Ureter (tissue), 1 donor: Measurements from ENCODE around the gene METTL16. TPM values are rescaled to one million over a fixed set of nuclear protein-coding genes. Genes with fewer than 3 reads are reported as not detected.
"Not testable (repeated sequence)": the region's sequence is repeated elsewhere in the genome, so short reads cannot be mapped to it uniquely, and the experiment has no call there.

Experiments
- DNase-seq: peaks from one replicate; pipeline ENCODE4 v3.0.0-alpha.2; 2020; ENCODE audit warnings: low spot score
- total RNA-seq: library from RNA; stranded (reverse); gene quantifications from one replicate; pipeline ENCODE4 v1.2.4, GENCODE V29; 2023
- donor health status: DM: yes; HTN: yes; CAD: no.

The METTL16 gene
- total RNA-seq, 1 donor from 2014 or later = 52.2 TPM

DNA sequence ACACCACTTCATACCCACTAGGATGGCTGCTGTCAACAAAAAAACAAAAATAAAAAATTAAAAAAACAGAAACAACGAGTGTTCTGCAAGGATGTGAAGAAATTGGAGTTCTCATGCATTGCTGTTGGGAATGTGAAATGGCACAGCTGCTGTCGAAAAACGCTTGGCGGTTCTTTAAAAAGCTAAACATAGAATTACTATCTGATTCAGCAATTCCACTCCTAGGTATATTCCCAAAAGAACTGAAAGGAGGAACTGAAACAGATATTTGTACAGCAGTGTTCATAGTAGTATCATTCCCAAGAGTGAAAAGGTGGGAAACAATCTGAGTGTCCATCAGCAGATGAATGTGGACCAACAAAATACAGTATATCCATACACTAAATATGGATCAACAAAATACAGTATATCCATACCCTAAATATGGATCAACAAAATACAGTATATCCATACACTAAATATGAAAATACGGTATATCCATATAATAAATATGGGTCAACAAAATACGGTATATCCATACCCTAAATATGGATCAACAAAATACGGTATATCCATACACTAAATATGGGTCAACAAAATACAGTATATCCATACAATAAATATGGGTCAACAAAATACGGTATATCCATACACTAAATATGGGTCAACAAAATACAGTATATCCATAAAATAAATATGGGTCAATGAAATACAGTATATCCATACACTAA, 8.7 kb downstream of the METTL16 start:
- no peak for DNase-seq

DNA sequence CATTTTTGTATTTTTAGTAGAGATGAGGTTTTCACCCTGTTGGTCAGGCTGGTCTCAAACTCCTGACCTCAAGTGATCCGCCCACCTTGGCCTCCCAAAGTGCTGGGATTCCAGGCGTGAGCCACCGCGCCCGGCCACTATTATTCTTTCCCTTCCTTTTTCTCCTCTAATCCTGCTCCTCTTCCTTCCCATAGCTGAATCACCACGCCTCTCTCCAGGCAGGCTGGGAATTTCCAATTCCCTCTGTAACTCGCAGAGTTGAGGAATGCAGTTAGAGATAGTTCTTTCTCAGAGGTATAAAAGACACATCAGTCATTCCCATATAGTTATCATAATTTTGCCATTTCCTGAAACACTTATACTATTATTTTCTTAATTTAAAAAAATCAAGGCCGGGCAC, 11.2 kb downstream of the METTL16 start:
- no peak for DNase-seq

DNA sequence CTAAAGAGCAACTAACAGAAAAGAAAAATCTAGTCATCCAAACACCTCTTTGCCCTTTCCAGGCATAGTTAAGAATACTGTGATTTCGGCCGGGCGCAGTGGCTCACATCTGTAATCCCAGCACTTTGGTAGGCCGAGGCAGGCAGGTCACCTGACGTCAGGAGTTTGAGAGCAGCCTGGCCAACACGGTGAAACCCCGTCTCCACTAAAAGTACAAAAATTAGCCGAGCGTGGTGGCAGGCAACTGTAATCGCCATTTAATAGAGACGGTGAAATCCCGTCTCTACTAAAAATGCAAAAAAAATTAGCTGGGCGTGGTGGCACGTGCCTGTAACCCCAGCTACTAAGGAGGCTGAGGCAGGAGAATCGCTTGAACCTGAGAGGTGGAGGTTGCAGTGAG, 22.4 kb downstream of the METTL16 start:
- DNase-seq = not testable (repeated sequence)

DNA sequence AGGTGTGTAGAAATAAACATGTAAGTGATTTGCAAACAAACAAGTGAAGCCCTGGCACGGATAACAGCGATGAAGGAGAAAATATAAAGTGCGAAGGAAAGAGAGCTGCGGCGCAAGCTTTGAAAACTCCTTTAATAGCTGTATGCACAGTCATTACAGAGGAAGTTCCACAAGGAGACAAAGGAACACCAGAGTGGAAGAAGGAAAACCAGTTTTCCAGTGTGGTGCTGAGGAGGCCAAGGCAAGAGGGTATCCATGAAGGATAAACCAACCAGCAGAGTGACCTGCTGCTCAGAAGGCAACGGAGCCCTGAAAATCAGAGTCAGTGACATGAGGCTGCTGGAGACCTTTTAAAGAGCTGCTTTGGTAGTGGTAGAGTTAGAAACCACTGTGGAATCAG, 24.4 kb downstream of the METTL16 start:
- no peak for DNase-seq

DNA sequence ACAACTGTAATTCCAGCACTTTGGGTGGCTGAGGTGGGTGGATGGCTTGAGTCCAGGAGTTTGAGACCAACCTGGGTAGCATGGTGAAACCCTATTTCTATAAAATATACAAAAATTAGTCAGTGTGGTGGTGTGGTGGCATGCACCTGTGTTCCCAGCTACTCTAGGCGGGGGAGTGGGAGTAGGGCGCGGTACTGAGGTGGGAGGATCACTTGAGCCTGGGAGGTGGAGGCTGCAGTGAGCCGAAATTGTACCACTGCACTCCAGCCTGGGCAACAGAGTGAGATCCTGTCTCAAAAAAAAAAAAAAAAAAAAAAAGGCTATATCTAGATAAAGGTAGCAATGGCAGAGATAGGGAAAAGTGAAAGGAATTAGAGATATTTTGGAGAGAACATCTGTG, 25.0 kb downstream of the METTL16 start:
- DNase-seq = not testable (repeated sequence)

DNA sequence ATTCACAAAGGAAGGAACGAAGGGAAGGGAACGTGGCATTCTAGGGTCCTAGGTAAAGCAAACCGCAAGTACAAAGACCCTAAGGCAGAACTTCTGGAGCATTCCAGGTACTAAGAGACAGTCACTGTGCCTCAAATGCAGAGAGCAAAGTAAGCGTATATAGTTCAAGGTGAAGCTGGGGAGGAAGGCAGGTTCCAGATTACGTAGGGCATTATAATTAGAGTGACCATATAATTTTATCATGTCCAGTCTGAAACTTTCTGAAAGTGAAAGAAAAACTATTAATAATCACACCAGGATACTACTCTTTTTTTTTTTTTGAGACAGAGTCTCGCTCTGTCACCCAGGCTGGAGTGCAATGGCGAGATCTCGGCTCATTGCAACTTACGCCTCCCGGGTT, 25.7 kb downstream of the METTL16 start:
- DNase-seq = no peak

DNA sequence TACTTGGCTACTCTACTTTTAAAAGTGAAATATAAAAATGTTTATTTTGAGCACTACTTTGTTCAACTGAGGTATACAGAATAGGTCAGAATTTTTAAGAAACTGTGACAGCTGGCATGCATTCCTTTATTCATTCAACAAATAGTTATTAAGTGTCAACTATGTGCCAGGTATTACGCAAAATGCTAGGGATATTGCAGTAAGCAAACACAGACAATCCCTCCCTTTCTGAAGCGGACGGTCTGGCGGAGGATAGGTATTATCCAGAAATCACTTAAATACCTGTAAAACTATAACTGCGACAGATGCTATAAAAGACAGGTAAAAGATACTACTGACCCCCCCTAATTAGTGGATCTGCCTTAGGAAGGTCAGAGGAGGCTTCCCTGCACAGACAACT, 26.1 kb downstream of the METTL16 start:
- no peak for DNase-seq

DNA sequence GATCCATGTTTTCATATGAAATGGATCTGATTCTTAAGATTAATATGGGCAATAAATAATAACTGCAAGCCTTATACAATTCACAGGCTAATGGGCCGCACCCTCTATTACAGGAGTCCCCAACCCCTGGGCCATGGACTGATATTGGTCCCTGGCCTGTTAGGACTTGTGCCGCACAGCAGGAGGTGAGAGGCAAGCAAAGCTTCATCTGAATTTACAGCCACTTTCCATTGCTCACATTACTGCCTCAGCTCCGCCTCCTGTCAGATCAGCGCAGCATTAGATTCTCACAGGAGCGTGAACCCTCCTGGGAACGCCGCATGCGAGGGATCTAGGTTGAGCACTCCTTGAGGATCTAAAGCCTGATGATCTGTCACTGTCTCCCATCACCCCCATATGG, 26.8 kb downstream of the METTL16 start:
- DNase-seq = peak; percentile 49

DNA sequence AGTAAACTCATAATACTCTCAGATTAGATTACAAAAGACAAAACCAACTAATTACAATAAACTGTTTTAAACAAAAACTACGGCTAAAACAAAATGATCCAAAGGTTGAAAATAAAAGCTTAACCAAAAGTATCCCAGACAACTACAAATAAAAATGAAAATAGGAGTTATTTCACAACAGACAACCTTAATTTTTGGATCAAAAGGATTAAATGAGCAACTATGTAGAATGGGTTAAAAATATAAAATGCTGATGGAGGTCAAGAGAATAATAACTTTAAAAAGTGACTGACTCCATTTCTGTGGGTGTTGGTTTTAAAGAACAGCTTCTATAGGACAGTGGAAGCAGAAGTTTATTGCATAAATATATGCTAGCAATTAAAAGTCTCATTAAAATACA, 28.6 kb downstream of the METTL16 start:
- DNase-seq = no peak

DNA sequence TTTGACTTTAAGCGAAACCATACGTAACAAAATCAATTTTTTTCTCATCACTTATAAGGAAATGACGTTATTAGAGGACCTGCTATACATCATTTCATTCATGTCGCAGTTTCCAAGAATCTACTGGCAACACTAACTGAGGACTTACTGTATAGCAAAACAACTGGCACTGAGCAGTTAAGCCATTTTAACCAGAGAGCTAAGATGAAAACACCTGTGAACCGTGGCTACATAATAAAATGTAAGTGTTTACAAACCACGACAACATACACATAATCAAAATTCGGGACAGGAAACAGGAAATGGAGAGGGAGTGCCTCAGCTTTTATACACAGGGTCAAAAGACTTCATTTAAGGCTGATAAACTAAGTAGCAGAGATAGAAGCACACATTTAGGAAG, 29.5 kb downstream of the METTL16 start:
- DNase-seq = no peak

DNA sequence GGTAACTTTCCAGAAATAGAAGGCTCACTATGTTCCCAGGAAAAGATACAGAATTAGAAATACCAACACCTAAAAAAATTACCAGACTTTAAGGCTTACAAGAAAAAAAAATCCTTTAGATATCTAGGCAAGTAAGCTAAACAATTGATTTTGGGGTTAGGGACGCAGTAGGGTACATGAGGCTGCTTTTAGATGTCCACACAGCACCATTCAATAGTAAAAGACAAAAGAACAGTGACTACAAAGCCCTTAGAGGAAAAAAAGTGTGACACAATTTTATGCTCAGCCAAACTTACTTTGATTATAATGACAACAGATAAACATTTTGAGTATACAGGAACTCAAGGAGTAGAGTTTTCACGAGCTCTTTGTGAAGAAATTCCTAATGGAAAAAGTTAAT, 29.9 kb downstream of the METTL16 start:
- no peak for DNase-seq

DNA sequence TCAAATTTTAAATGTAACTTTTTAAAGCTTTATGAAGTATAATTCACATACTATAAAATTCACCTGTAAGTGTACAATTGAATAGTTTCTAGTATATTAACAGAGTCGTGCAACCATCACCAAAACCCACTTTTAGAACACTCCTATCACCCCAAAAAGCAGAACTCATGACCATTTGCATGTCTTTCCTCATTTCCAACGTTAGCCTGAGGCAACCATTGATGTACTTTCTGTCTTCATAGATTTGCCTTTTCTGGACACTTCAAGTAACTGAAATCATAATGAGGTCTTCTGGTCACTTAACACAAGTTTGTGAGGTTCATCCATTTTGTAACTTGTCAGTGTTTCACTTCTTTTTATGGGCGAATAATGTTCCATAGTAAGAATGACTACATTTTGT, 33.2 kb downstream of the METTL16 start:
- DNase-seq = no peak

DNA sequence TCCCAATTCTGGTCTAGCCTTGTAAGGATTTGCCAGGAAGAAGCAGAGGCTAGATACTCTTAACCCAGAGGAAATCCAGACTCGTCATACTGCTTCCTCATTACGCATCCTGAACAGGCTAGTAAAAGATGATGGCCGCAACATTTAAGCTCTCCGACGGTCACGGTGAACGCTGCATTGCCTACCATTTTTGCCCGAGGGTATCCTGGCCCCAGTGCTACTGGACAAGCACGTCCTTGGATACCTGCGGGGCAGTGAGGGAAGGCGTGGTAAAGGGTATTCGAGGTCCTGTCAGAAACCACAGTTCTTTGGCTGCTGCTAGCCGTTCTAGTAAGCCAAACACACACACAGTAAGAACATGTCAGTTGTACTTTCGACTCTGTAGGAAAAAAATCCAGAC, 36.6 kb downstream of the METTL16 start:
- DNase-seq = no peak

DNA sequence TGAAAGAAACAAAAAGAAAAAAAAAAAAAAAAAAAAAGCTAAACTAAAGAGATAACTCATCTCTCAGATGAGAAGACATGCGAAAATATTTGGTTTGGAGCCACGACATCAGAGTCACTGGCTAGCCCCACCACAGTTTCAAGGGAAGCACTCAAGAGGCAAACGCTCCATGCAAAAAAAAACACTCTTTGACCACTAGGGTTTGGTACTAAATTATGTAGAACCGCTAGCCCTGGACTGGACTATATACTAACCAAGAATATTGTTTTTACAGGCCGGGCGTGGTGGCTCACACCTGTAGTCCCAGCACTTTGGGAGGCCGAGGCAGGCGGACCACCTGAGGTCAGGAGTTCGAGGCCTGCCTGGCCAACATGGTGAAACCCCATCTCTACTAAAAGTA, 37.3 kb downstream of the METTL16 start:
- DNase-seq = no peak

DNA sequence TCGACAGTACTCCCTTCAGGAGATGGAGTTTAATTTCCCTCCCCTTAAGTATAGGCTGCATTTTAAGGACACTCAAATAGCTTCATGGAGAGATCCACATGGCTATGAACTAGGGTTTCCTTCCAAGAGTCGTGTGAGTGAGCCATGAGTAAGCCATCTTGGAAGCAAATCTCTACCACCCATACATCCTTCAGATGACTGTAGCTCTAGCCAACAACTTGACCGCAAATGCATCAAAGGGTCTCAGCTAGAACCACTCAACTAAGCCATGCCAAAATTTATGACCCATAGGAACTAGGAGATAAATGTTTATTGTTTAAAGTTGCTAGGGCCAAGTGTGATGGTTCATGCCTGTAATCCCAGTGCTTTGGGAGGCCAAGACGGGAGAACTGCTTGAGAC, 43.4 kb downstream of the METTL16 start:
- DNase-seq = no peak

DNA sequence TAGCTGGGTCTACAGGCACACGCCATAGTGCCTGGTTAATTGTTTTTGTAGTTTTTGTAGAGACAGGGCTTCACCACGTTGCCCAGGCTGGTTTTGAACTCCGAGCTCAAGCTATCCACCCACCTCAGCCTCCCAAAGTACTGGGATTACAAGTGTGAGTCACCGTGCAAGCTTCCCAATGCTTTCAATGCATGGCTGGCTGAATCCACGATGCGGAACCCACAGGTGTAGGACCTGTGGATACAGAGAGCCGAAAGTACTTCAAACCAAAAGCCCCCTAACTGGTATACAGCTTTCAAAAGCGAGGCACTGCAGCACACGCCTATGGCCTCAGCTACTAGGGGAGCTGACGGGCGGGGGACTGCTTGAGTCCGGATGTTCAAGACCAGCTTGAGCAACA, 44.8 kb downstream of the METTL16 start:
- DNase-seq = no peak

DNA sequence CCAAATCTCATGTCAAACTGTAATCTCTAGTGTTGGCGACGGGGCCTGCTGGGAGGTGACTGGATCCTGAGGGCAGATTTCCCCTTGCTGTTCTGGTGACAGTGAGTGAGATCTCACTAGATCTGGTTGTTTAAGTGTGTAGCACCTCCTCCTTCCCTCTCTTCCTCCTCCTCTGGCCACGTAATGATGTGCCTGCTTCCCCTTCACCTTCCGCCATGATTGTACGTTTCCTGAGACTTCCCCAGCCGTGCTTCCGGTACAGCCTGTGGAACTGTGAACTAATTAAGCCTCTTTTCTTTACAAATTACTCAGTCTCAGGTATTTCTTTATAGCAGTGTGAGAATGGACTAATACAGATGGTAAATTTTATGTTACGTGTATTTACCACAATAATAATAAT, 49.2 kb downstream of the METTL16 start:
- no peak for DNase-seq

DNA sequence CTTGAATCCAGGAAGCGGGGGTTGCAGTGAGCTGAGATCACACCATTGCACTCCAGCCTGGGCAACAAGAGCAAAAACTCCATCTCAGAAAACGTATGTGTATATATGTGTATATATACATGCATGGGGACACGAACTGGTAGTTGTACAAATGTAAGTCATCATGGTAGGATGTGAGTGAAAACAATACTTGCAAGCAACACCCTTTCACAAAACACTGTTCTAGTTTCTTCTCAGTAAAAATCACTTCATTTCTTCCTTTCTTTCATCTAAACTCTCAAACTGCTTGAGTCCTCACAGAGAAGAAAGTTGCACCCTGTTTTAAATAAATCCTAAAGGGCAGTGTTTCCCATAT, 51.8 kb downstream of the METTL16 start:
- no peak for DNase-seq

DNA sequence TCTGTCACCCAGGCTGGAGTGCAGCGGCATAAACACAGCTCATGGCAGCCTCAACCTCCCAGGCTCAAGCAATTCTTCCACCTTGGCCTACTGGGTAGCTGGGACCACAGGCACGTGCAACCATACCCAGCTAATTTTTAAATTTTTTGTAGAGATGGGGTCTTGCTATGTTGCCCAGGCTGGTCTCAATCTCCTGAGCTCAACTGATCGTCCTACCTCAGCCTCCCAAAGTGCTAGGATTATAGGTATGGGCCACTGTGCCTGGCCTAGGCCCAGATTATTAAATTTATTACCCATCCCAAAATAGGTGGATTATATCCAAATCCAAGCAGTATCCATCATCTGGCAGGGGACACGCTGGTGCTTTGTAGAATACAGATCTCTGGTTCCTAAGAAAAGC, 53.8 kb downstream of the METTL16 start:
- DNase-seq = no peak

DNA sequence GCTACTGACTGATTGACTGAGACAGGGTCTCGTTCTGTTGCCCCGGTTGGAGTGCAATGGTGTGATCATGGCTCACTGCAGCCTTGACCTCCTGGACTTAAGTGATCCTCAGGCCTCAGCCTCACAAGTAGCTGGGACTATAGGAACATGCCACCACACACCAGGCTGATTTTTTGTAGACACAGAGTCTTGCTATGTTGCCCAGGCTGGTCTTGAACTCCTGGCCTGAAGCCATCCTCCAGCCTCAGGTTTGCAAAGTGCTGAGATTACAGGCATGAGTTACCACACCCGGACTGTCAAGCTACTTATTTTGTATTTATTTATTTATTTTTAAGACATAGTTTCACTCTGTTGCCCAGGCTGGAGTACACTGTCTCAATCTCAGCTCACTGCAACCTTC, 55.2 kb downstream of the METTL16 start:
- no peak for DNase-seq

DNA sequence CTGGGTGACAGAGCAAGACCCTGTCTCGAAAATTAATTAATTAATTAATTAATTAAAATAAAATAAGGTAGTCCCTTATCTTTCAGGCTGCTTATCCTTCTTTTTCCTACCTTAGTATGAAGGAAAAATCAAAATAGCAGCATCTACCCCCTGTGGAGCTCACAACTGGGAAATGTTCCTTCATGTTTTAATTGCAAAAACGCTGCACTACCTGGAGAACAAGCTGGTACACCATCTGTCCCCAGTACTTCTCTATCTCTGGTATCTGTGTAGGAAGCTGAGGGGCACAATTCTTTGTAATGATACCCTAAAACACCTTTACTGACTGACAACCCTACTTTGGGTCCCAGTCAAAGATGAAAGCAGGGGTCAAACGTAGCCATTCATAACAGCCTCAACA, 55.7 kb downstream of the METTL16 start:
- no peak for DNase-seq

DNA sequence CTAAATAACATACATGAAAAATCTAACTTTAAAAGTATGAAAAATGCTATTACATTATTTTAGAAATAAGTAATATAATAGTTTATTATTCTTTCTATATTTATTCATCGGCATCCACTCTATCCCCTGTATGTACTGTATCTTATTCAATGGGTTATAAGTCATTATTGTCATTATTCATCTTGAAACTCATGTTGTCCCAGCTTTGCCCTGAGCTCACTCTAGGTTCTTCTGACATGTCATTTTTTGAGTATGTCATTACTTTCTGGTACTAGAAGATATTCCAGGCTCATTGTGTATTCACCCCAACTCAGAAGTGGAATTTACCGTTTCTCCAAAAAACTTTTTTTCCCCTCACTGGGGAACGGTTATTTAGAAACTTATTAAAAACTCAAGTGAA, 57.8 kb downstream of the METTL16 start:
- DNase-seq = no peak

DNA sequence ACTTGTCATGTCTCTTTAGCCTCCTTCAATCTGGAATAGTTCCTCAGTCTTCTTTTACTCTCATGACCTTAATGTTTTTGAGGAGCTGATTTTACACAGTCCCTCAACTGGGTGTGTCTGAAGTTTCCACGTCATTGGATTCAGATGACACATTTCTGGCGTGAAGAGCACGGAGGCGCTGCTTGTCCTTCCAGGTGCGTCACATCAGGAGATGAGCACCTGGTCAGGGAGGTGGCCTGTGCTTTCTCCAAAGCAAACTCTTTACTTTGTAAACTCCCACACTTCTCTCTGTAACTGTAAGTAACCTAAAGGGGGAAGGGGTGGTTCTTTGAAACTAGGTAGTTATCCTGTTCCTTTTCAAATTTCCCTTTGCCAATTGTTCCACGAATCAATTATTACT, 58.4 kb downstream of the METTL16 start:
- DNase-seq = no peak

DNA sequence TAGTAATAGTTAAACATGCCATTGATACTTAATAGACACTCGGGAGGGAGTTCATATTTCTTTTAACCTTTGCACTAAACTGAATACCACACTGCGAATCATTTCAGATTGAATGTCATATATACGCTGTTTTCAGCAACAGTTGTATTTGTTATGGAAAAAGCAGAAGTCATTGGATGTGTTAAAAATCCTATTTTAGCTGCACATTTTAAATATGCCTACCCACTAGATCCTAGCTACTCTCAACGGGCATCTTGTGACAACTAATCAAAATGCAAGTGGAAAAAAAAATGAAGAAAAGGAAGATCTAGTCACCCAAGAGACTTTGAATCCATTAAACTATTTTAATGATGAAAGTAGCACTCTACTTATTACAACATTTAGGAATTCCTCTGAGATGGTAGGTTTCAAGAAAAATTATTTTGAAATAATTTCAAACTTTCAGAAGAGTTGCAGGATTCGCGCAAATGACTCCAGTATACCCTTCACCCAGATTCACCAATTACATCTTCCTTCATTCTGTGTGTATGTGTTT, 59.4 kb downstream of the METTL16 start:
- DNase-seq = no peak
